Keratinocyte (primary cell): ENCODE data around the gene TP73. TPM values are rescaled to one million over a fixed set of nuclear protein-coding genes. Genes with fewer than 3 reads are reported as not detected.
A peak's percentile ranks its signal among the peaks of the same experiment; 100 is the strongest.

ENCODE experiments used
- DNase-seq: peaks from one replicate; pipeline ENCODE4 v3.0.0-alpha.2; 2011; ENCODE audit warnings: low read depth, missing footprints, low spot score
- FAIRE-seq: peaks from 2 replicates; lab custom pipeline; 2011; peaks lifted over from hg19 to GRCh38; lab: Jason Lieb, UNC
- H2AFZ ChIP-seq: 2 replicates; pipeline ENCODE4 v1.6.0; 2012; ENCODE audit warnings: low read length, control low read depth, inconsistent platforms; ENCODE audit not compliant: control insufficient read depth
- H3K27ac ChIP-seq: 2 replicates; pipeline ENCODE4 v1.5.1; 2011; ENCODE audit warnings: low read length; ENCODE audit not compliant: control insufficient read depth, insufficient read depth
- H3K27me3 ChIP-seq: 3 replicates; pipeline ENCODE4 v1.6.0; 2011; ENCODE audit warnings: low read length; ENCODE audit not compliant: control insufficient read depth, insufficient read depth; ENCODE audit errors: extremely low read depth
- H3K36me3 ChIP-seq, 2 experiments: 2 replicates in 1 of 2; 3 replicates in 1 of 2; pipeline ENCODE4 v1.5.1; 2011; ENCODE audit warnings: low read length in 2 of 2, mild to moderate bottlenecking in 1 of 2; ENCODE audit not compliant: control insufficient read depth in 2 of 2, insufficient read depth in 2 of 2; ENCODE audit errors: extremely low read depth in 1 of 2
- H3K4me1 ChIP-seq: 3 replicates; pipeline ENCODE4 v1.5.1; 2011; ENCODE audit warnings: low read length; ENCODE audit not compliant: control insufficient read depth, insufficient read depth; ENCODE audit errors: extremely low read depth
- H3K4me2 ChIP-seq: 3 replicates; pipeline ENCODE4 v1.6.0; 2011; ENCODE audit warnings: low read depth, low read length; ENCODE audit not compliant: control insufficient read depth, insufficient read depth; ENCODE audit errors: extremely low read depth
- H3K4me3 ChIP-seq, 3 experiments: fragments of 200-600 bp in 1 of 3; sonication (generic) in 1 of 3; 2 replicates in 2 of 3; 3 replicates in 1 of 3; pipeline ENCODE4 v1.5.1; 2011 to 2016; ENCODE audit warnings: low read length in 3 of 3, mild to moderate bottlenecking in 3 of 3, control low read depth in 2 of 3, inconsistent platforms in 1 of 3, low read depth in 1 of 3, mixed read lengths in 1 of 3, mixed run types in 1 of 3, moderate library complexity in 1 of 3; ENCODE audit not compliant: control insufficient read depth in 2 of 3, insufficient read depth in 2 of 3; ENCODE audit errors: extremely low read depth in 1 of 3
- H3K79me2 ChIP-seq: 2 replicates; pipeline ENCODE4 v1.6.0; 2012; ENCODE audit warnings: low read length; ENCODE audit not compliant: control insufficient read depth, insufficient read depth
- H3K9ac ChIP-seq: 3 replicates; pipeline ENCODE4 v1.6.0; 2011; ENCODE audit warnings: low read length; ENCODE audit not compliant: control insufficient read depth, insufficient read depth; ENCODE audit errors: extremely low read depth
- H3K9me1 ChIP-seq: 3 replicates; pipeline ENCODE4 v1.6.0; 2011; ENCODE audit warnings: low read length; ENCODE audit not compliant: control insufficient read depth, insufficient read depth; ENCODE audit errors: extremely low read depth
- H3K9me3 ChIP-seq: 2 replicates; pipeline ENCODE4 v1.5.1; 2012; ENCODE audit warnings: low read depth, low read length; ENCODE audit not compliant: control insufficient read depth
- H4K20me1 ChIP-seq: 3 replicates; pipeline ENCODE4 v1.6.0; 2011; ENCODE audit warnings: low read length; ENCODE audit not compliant: control insufficient read depth, insufficient read depth; ENCODE audit errors: extremely low read depth
- EZH2 ChIP-seq: IDR thresholded peaks from one replicate; pipeline ENCODE4 v1.6.1; 2012; ENCODE audit warnings: inconsistent platforms, mild to moderate bottlenecking, low read length, moderate library complexity
- dilution Hi-C: fragments of 300-500 bp; cut with MboI; formaldehyde crosslinking; loops from one replicate; pipeline ENCODE4 v1.7.0; 2020; ENCODE audit warnings: low sequenced_read_pairs; ENCODE audit not compliant: extremely low pct_ligation_motif_present
- polyA plus RNA-seq, 5 experiments: library from polyadenylated mRNA; depleted of rRNA in 3 of 5; stranded (reverse) in 3 of 5; stranded (forward) in 1 of 5; unstranded in 1 of 5; fragments of >200 nt; gene quantifications; 1 replicate in 1 of 5; 2 replicates in 3 of 5; 3 replicates in 1 of 5; pipeline versions ENCODE4 v1.2.1 to v1.2.3, GENCODE V29; 2011 to 2012; ENCODE audit warnings: missing spikeins in 2 of 5, low read depth in 1 of 5, low replicate concordance in 1 of 5
- TF ChIP-seq, protein P1 (sequence below), 3 experiments: IDR thresholded peaks in 1 of 3; conservative IDR thresholded peaks in 1 of 3; optimal IDR thresholded peaks in 1 of 3; 2 replicates in 2 of 3; 3 replicates in 1 of 3; pipeline versions ENCODE3 to v1.5.1; 2011; ENCODE audit warnings: low read length in 3 of 3, mild to moderate bottlenecking in 3 of 3, moderate library complexity in 2 of 3, control low read depth in 1 of 3, inconsistent platforms in 1 of 3; ENCODE audit not compliant: insufficient read depth in 2 of 3; ENCODE audit errors: extremely low read depth in 1 of 3

TP73 gene
- polyA plus RNA-seq, 1 donor (not counting 4 experiments of a cell fraction or from before 2014, with no cell fraction given): 0.14 TPM

DNA sequence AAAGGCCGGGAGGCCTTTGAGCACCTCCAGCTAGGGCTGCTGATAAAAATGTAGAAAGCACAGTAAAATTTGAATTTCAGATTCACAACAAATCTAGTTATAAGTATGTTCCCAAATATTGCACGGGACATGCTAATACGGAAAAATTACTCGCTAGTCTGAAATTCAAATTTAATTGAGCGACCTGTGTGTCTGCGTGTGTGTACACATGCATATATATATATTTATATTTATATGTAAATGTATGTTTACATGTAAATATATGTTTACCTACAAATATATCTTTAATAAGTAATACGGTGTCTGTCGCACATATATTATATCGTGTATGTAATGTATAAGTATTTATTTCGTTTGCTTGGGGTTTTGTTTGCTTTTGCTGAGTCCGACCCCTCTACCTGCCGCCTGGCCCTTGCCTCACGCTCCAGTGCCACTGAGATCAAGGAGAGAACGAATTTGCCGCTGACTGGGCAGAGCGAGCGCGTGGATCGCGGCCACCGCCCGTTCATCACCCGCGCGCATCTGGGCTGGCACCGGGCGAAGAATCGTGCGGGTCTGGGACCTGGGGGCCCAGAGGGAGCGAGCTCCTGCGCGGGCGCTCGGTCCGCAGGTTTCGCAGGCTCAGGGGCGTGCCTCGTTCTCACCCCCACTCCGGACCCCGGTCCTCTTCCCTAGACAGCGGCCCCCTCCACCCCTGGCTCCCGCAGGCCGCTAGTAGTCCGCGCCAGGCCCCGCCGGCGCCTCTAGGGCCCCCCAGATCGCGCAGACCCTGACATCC, 1.9 kb upstream of the TP73 start:
- H3K9me3 ChIP-seq: no peaks in the 10 kb centered on the region
- no peak overlapping the region for H2AFZ ChIP-seq
- FAIRE-seq (no peak), DNase-seq (no peak)
- peaks cover 8% of the 10 kb centered on the region for H3K4me1 ChIP-seq
- peaks cover 6% of the 10 kb centered on the region for H3K79me2 ChIP-seq
- H3K9ac ChIP-seq: no peak overlapping the region
- dilution Hi-C loops: no loop called here
- peak overlapping the region in 1 of 3 experiments; percentile 80 for H3K4me3 ChIP-seq
- no peaks in the 10 kb centered on the region for H3K9me1 ChIP-seq
- H3K4me2 ChIP-seq: peak overlapping the region; percentile 96
- H3K36me3 ChIP-seq: peaks cover 0 to 4% of the 10 kb centered on the region in 2 experiments
- H3K27ac ChIP-seq: no peak overlapping the region
- no peaks in the 10 kb centered on the region for H4K20me1 ChIP-seq
- TF ChIP-seq, protein P1, sequence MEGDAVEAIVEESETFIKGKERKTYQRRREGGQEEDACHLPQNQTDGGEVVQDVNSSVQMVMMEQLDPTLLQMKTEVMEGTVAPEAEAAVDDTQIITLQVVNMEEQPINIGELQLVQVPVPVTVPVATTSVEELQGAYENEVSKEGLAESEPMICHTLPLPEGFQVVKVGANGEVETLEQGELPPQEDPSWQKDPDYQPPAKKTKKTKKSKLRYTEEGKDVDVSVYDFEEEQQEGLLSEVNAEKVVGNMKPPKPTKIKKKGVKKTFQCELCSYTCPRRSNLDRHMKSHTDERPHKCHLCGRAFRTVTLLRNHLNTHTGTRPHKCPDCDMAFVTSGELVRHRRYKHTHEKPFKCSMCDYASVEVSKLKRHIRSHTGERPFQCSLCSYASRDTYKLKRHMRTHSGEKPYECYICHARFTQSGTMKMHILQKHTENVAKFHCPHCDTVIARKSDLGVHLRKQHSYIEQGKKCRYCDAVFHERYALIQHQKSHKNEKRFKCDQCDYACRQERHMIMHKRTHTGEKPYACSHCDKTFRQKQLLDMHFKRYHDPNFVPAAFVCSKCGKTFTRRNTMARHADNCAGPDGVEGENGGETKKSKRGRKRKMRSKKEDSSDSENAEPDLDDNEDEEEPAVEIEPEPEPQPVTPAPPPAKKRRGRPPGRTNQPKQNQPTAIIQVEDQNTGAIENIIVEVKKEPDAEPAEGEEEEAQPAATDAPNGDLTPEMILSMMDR (optimal IDR thresholded peaks at IDR 0.05 in 1 of 3, IDR thresholded peaks at IDR 0.05 in 1 of 3, conservative IDR thresholded peaks at IDR 0.05 in 1 of 3; ENCODE audit: extremely low read depth in 1 of 3, insufficient read depth in 2 of 3, low read length in 3 of 3): no peak
- TF ChIP-seq EZH2: peak; percentile 54
- H3K27me3 ChIP-seq: peaks cover 47% of the 10 kb centered on the region

- Histone ChIP-seq H3K9me3 (no peaks in the 10 kb centered on the region), H3K36me3 (peaks cover 0 to 4% of the 10 kb centered on the region in 2 experiments), H3K9me1 (no peaks in the 10 kb centered on the region), H3K4me3 (no peak overlapping the region), H2AFZ (no peak overlapping the region), H4K20me1 (no peaks in the 10 kb centered on the region), H3K27me3 (peaks cover 47% of the 10 kb centered on the region), H3K4me1 (peaks cover 8% of the 10 kb centered on the region), H3K79me2 (peaks cover 6% of the 10 kb centered on the region), H3K4me2 (no peak overlapping the region), H3K27ac (no peak overlapping the region), H3K9ac (no peak overlapping the region)
- dilution Hi-C loops: no loop called here
- no peak for DNase-seq
- no peak for FAIRE-seq
- TF ChIP-seq, protein P1 (optimal IDR thresholded peaks at IDR 0.05 in 1 of 3, IDR thresholded peaks at IDR 0.05 in 1 of 3, conservative IDR thresholded peaks at IDR 0.05 in 1 of 3; ENCODE audit: extremely low read depth in 1 of 3, insufficient read depth in 2 of 3, low read length in 3 of 3): no peak
- TF ChIP-seq EZH2: peak; percentile 66
Observed at GRCh38 chr1:3651026-3651929, 1.0 kb upstream of the TP73 start.
